Activated B cell treated with CpG ODN at 0.5 μM for 24 hours (primary cell): ENCODE results near the gene DNAAF6. TPM values are rescaled to one million over a fixed set of nuclear protein-coding genes. Genes with fewer than 3 reads are reported as not detected.

Source experiments
- ATAC-seq: fragments of 200-7000 bp; cut with Tn5 transposase; one replicate; pipeline ENCODE4 v1.10.0; 2021; ENCODE audit warnings: low read depth, mild to moderate bottlenecking, moderate library complexity
- CTCF ChIA-PET: fragments of 350-600 bp; sonication (Branson Sonifier 250); formaldehyde crosslinking; loops from one replicate; lab custom pipeline; 2021; ENCODE audit warnings: antibody characterized with exemption; lab: Charles Lee
- POLR2A ChIA-PET: fragments of 350-600 bp; sonication (Branson Sonifier 250); formaldehyde crosslinking; loops from one replicate; lab custom pipeline; 2021; ENCODE audit warnings: antibody characterized with exemption; lab: Charles Lee
- DNase-seq: peaks from one replicate; pipeline ENCODE4 v3.0.0; 2022
- H3K27ac Mint-ChIP-seq: one replicate; pipeline ENCODE4 v1.8.0; 2020; ENCODE audit warnings: mixed read lengths
- H3K27me3 Mint-ChIP-seq: one replicate; pipeline ENCODE4 v1.8.0; 2021; ENCODE audit warnings: mixed read lengths
- H3K36me3 Mint-ChIP-seq: one replicate; pipeline ENCODE4 v1.8.0; 2021; ENCODE audit warnings: low read depth, mixed read lengths
- H3K4me1 Mint-ChIP-seq: one replicate; pipeline ENCODE4 v1.8.0; 2021; ENCODE audit warnings: mixed read lengths
- H3K4me3 Mint-ChIP-seq: one replicate; pipeline ENCODE4 v1.8.0; 2020; ENCODE audit warnings: mild to moderate bottlenecking, mixed read lengths
- H3K9me3 Mint-ChIP-seq: one replicate; pipeline ENCODE4 v1.8.0; 2020; ENCODE audit warnings: mixed read lengths
- intact Hi-C: fragments of 100-400 bp; cut with micrococcal nuclease; formaldehyde crosslinking; loops from one replicate; pipeline ENCODE4 v1.15.1; 2024
- total RNA-seq: library from RNA; stranded (reverse); gene quantifications from 2 replicates; pipeline ENCODE4 v1.2.3, GENCODE V29; 2022
- TF ChIP-seq, protein P1 (sequence below): fragments of 200-600 bp; IDR thresholded peaks from one replicate; pipeline ENCODE4 v1.8.0; 2022; ENCODE audit warnings: antibody characterized with exemption, mild to moderate bottlenecking

Gene DNAAF6
- total RNA-seq, 1 donor from 2014 or later, result not detected

DNA sequence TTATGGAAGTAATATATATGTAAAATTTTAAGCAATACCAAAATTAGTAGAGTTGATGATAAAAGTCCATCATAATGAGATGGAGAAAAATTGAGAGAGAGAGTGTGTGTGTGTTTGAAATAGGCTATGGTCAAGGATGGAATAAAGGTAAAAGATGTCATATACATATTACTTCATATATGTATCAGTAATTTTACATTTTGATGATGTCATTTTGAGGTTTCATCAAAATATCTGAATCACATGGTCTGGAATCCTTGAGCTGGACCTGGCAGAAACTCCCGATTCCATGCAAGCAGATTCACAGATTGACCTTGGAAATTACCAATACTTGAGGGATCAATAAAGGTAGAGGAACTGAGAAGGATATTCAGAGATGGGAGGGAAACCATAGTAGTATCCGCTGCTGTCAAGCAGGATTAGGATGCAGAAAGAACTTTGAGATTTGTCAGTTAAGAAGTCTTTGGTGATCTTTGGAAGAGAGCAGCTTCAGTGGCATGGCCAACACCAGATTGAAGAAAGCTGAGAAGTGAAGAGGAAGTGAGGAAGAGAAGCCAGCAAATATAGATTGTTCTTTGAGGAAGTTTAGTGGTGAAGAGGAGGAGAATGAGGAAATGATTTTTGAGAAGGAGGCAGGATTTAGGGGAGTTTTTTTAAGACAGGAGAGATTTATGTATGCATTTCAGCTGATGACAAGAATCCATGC lies 21.5 kb downstream of the DNAAF6 start:
- ATAC-seq, result no peak
- no peaks in the 10 kb centered on the region for H3K36me3 Mint-ChIP-seq
- H3K27ac Mint-ChIP-seq, result no peak overlapping the region
- ChIA-PET CTCF (no interaction called here), POLR2A (no interaction called here)
- TF ChIP-seq, protein P1, sequence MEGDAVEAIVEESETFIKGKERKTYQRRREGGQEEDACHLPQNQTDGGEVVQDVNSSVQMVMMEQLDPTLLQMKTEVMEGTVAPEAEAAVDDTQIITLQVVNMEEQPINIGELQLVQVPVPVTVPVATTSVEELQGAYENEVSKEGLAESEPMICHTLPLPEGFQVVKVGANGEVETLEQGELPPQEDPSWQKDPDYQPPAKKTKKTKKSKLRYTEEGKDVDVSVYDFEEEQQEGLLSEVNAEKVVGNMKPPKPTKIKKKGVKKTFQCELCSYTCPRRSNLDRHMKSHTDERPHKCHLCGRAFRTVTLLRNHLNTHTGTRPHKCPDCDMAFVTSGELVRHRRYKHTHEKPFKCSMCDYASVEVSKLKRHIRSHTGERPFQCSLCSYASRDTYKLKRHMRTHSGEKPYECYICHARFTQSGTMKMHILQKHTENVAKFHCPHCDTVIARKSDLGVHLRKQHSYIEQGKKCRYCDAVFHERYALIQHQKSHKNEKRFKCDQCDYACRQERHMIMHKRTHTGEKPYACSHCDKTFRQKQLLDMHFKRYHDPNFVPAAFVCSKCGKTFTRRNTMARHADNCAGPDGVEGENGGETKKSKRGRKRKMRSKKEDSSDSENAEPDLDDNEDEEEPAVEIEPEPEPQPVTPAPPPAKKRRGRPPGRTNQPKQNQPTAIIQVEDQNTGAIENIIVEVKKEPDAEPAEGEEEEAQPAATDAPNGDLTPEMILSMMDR, result no peak
- H3K4me1 Mint-ChIP-seq, result peaks cover 3% of the 10 kb centered on the region
- intact Hi-C loops, result no loop called here
- DNase-seq, result no peak
- no peaks in the 10 kb centered on the region for H3K9me3 Mint-ChIP-seq
- no peaks in the 10 kb centered on the region for H3K27me3 Mint-ChIP-seq
- H3K4me3 Mint-ChIP-seq, result no peak overlapping the region

DNA sequence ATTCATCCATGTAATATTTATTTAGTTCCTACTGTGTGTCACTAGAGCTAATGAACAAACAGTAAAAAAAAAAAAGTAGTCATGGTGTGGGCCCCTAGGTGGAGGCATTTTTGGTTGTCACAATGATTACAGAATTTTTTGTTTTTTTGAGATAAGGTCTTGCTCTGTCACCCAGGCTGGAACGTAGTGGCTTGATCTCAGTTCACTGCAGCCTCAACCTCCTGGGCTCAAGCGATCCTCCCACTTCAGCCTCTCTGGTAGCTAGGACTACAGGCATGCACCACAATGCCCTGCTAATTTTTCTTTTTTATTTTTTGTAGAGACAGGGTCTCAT lies 22.0 kb downstream of the DNAAF6 start:
- TF ChIP-seq, protein P1, result no peak
- Mint-ChIP-seq H3K4me1 (peaks cover 3% of the 10 kb centered on the region), H3K36me3 (no peaks in the 10 kb centered on the region), H3K9me3 (no peaks in the 10 kb centered on the region), H3K27me3 (no peaks in the 10 kb centered on the region), H3K4me3 (no peak overlapping the region), H3K27ac (no peak overlapping the region)
- POLR2A ChIA-PET, result no interaction called here
- CTCF ChIA-PET, result no interaction called here
- intact Hi-C loops, result no loop called here
- DNase-seq, result no peak
- no peak for ATAC-seq

DNA sequence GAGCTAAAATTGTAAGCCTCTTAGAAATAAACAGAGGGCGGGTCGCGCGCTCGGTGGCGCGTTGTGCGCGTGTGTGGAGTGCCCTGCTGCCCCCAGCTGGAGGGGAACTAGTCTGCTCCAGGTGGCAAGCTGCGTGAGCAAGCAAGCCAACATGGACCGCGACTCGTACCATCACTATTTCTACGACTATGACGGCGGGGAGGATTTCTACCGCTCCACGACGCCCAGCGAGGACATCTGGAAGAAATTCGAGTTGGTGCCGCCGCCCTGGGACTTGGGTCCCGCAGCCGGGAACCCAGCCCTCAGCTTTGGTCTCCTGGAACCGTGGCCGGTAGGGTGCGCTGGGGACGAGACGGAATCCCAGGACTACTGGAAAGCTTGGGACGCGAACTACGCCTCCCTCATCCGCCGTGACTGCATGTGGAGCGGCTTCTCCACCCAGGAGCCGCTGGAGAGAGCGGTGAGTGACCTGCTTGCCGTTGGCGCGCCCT lies 66.1 kb downstream of the DNAAF6 start:
- Mint-ChIP-seq H3K4me3 (no peak overlapping the region), H3K27me3 (peaks cover 9% of the 10 kb centered on the region), H3K36me3 (no peaks in the 10 kb centered on the region), H3K4me1 (peaks cover 3% of the 10 kb centered on the region), H3K9me3 (no peaks in the 10 kb centered on the region), H3K27ac (no peak overlapping the region)
- intact Hi-C loops, result no loop called here
- ChIA-PET POLR2A (no interaction called here), CTCF (interaction anchor here (1.4 kb wide), 1 partner anchor 374 kb away, joined by 3 read pairs; no protein-coding TSS in a partner anchor)
- ATAC-seq (no peak), DNase-seq (no peak)
- TF ChIP-seq, protein P1, result no peak

DNA sequence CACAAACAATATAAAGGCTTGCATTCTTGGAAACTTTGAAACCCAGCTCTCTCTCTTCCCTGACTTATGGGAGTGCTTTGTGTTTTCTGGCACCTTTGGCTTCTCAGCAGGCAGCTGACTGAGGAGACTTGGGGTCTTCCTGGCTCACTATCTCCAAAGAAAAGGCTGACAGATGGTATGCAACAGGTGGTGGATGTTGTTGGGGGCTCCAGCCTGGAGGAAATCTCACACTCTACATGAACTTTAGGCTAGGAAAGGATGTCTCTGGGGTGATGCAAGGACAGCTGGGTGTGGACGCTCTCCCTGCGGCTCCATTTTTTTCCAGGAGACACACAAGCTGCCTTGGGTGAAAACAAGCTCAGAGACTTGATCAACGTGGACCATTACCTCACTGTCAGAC lies 67.4 kb downstream of the DNAAF6 start:
- H3K27me3 Mint-ChIP-seq, result peaks cover 9% of the 10 kb centered on the region
- DNase-seq, result no peak
- no peak overlapping the region for H3K27ac Mint-ChIP-seq
- H3K4me3 Mint-ChIP-seq, result no peak overlapping the region
- ATAC-seq, result no peak
- no peaks in the 10 kb centered on the region for H3K9me3 Mint-ChIP-seq
- TF ChIP-seq, protein P1, result no peak
- ChIA-PET CTCF (no interaction called here), POLR2A (no interaction called here)
- H3K4me1 Mint-ChIP-seq, result peaks cover 3% of the 10 kb centered on the region
- no peaks in the 10 kb centered on the region for H3K36me3 Mint-ChIP-seq
- intact Hi-C loops, result no loop called here

DNA sequence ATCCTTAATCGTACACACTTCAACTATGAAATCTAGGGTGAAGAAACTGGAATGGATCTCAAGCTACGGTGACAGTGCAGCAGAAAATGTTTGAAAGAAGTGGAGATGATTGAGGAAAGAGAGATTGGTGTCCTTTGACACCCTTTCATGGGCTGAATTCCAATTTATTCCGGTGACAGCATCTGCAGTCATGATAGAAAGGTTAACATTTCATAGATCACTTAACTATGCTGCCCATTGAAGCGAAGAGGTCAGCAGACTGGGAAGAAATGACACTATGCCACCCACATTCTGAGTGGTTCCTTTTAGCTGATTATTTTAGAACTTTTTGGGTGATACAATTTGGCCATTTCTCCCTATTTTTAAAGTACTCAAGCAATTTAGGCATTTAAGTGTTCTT lies 82.3 kb downstream of the DNAAF6 start:
- TF ChIP-seq, protein P1, result no peak
- H3K27ac Mint-ChIP-seq, result no peak overlapping the region
- H3K4me1 Mint-ChIP-seq, result no peaks in the 10 kb centered on the region
- peaks cover 2% of the 10 kb centered on the region for H3K27me3 Mint-ChIP-seq
- H3K36me3 Mint-ChIP-seq, result no peaks in the 10 kb centered on the region
- H3K4me3 Mint-ChIP-seq, result no peak overlapping the region
- H3K9me3 Mint-ChIP-seq, result no peaks in the 10 kb centered on the region
- DNase-seq (no peak), ATAC-seq (no peak)
- ChIA-PET CTCF (no interaction called here), POLR2A (no interaction called here)
- intact Hi-C loops, result no loop called here
